ENCODE measurements around the gene CBX7. TPM values are rescaled to one million over a fixed set of nuclear protein-coding genes. Genes with fewer than 3 reads are reported as not detected.

The CBX7 gene
- total and polyA plus RNA-seq, 8 donors = 17.2 to 44.0 (median 25.1) TPM

DNA sequence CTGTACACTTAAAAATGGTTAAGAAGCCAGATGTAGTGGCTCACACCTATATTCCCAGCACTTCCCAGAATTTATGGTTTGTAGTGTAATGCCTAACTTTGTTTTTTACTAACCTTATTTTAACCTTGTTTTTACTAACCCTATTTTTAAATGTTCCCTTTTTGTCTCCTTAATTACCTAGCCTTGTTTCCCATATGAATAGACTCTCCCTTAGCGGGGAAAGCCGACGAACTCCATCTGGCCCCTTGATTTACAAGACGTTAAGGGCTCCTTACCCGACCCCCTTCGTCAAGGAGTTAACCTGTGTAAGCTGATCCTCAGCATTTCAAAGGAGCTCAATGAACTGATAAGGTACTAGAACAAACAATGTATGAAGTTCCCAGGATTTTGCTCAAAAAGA, 38.4 kb downstream of the CBX7 start:
- ATAC-seq (no peak), DNase-seq (no peak), FAIRE-seq (no peak)
- no peaks in the 10 kb centered on the region for H3K36me3 ChIP-seq
- TF ChIP-seq, protein P1, sequence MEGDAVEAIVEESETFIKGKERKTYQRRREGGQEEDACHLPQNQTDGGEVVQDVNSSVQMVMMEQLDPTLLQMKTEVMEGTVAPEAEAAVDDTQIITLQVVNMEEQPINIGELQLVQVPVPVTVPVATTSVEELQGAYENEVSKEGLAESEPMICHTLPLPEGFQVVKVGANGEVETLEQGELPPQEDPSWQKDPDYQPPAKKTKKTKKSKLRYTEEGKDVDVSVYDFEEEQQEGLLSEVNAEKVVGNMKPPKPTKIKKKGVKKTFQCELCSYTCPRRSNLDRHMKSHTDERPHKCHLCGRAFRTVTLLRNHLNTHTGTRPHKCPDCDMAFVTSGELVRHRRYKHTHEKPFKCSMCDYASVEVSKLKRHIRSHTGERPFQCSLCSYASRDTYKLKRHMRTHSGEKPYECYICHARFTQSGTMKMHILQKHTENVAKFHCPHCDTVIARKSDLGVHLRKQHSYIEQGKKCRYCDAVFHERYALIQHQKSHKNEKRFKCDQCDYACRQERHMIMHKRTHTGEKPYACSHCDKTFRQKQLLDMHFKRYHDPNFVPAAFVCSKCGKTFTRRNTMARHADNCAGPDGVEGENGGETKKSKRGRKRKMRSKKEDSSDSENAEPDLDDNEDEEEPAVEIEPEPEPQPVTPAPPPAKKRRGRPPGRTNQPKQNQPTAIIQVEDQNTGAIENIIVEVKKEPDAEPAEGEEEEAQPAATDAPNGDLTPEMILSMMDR (IDR thresholded peaks at IDR 0.05) = no peak
- H3K9me3 ChIP-seq = no peaks in the 10 kb centered on the region
- 38 to 41% methylated on average over 6 of the region's 6 CpGs for WGBS, 2 donors
- H3K27ac ChIP-seq = no peak overlapping the region
- H3K4me3 ChIP-seq = no peak overlapping the region
- H3K4me1 ChIP-seq = no peaks in the 10 kb centered on the region
- peaks cover 0 to 3% (median 0%) of the 10 kb centered on the region in 4 donors for H3K27me3 ChIP-seq
- intact Hi-C loops (cut with DNase I) = loop anchor here in 2 of 3 donors (10.0 kb wide), 2 partner anchors 109 to 249 kb away; no protein-coding TSS in a partner anchor

DNA sequence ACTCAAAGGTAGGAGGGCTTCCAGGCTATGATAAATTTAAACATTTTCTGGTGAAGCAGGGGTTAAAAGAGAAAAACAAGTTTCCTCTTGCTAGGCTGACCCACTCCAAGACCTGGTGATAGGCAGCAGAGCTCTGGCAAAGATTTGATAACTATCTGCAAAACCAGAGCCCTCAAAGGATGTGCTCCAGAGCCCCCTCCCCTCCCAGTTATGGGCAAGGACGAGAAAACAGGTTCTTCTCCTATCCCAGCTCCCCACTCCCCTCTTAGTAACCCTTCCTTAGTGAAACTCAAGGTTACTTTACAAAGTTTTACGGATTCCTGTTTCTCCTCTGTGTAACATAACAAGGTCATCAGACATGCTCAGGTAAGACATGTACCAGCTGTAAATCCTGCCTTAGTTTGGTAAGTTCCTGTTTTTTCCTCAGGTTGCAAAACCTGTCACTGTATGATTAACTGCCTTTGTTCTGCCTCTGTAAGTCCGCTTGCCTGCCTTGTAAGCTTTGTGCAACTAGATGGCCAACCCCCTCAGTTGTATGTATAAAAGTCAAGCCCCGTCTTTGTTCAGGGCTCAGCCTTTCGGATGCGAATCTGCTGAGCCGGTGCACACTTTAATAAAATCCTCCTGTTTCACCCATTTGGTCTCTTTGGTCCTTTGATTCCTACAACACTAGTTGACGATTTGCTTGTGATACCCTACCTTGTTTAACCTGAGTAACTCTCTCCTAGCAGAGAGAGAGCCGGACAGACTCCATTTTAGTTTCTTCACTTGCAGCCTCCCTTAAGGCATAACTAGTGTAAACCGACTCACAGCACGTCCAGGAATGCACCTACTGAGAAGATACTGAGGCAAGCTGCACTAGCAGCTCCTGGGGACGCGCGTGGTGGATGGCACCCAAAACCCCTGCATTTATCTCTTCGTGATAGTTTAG, 41.6 kb downstream of the CBX7 start:
- WGBS, 2 donors = 65 to 73% methylated on average over 15 of the region's 15 CpGs
- TF ChIP-seq, protein P1 (IDR thresholded peaks at IDR 0.05) = no peak
- ATAC-seq (peak in 1 of 4 donors; percentile 62), DNase-seq (no peak), FAIRE-seq (no peak)
- Histone ChIP-seq H3K9me3 (no peaks in the 10 kb centered on the region), H3K4me1 (no peaks in the 10 kb centered on the region), H3K36me3 (no peaks in the 10 kb centered on the region), H3K4me3 (no peak overlapping the region), H3K27me3 (no peaks in the 10 kb centered on the region), H3K27ac (peak overlapping the region in 1 of 4 donors; percentile 19)
- intact Hi-C loops (cut with DNase I) = loop anchor here in 2 of 3 donors (10.0 kb wide), 2 partner anchors 106 to 246 kb away; no protein-coding TSS in a partner anchor

DNA sequence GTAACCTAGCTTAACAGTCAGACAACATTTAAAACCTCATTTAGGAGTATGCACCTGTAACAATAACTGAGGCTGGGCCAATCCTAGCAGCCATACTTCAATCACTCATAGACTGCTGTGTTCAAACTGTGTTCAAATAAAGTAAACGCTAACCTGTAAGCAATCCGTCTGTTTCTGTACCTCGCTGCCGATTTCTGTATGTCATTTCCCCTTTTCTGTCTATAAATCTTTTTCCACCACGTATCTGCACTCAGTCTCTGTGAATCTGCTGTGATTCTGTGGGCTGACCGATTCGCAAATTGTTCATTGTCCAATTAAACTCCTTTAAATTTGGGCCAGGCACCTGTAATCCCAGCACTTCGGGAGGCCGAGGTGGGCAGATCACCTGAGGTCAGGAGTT, 43.1 kb downstream of the CBX7 start:
- Histone ChIP-seq H3K36me3 (no peaks in the 10 kb centered on the region), H3K4me1 (no peaks in the 10 kb centered on the region), H3K9me3 (no peaks in the 10 kb centered on the region), H3K27me3 (no peaks in the 10 kb centered on the region), H3K4me3 (no peak overlapping the region), H3K27ac (no peak overlapping the region)
- WGBS, 2 donors = 83 to 84% methylated on average over 9 of the region's 9 CpGs
- DNase-seq (no peak), ATAC-seq (no peak), FAIRE-seq (no peak)
- TF ChIP-seq, protein P1 (IDR thresholded peaks at IDR 0.05) = no peak
- intact Hi-C loops (cut with DNase I) = no loop called here

DNA sequence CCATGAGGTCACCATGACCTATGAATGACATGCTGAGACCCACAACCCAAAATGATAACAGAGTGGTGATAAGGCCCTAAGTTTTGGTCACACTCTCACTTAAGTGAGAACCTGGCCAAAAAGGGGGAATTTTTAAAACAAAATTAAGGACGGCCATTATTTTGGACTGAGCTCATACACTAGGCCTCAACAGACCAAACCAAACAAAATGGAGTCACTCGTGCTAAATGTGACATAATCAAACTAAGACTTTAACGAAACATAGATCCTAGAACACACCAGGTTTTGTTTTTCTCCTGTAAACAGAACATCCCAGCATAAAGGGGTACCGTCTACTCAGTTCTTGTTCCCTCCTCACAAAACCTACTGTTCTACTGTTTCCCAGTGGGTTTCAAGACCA, 44.0 kb downstream of the CBX7 start:
- WGBS, 2 donors = 87 to 92% methylated on average over 4 of the region's 4 CpGs
- TF ChIP-seq, protein P1 (IDR thresholded peaks at IDR 0.05) = no peak
- Histone ChIP-seq H3K4me3 (no peak overlapping the region), H3K27me3 (no peaks in the 10 kb centered on the region), H3K9me3 (no peaks in the 10 kb centered on the region), H3K27ac (no peak overlapping the region), H3K4me1 (no peaks in the 10 kb centered on the region), H3K36me3 (no peaks in the 10 kb centered on the region)
- DNase-seq = no peak
- intact Hi-C loops (cut with DNase I) = no loop called here
- no peak for ATAC-seq
- no peak for FAIRE-seq

DNA sequence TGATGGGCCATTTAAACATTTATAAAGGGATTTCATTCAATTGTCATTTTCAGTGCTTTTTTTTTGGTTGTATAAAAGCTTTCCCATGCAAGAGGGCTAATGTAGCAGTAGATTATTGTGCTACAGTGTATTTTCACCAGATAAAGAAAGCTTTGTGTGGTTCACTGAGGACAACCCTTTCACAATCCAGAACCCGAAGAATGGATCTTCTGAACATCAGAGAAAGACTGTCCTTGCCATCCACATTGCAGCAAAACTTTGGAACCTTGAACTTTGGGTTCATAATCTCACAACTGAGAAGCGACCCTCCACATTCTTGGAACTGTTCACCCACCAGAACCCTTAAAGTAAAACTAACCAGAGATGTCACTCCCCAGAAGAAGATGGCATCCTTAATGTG, 46.2 kb downstream of the CBX7 start:
- intact Hi-C loops (cut with DNase I) = no loop called here
- Histone ChIP-seq H3K4me1 (no peaks in the 10 kb centered on the region), H3K4me3 (no peak overlapping the region), H3K27me3 (no peaks in the 10 kb centered on the region), H3K27ac (no peak overlapping the region), H3K9me3 (no peaks in the 10 kb centered on the region), H3K36me3 (no peaks in the 10 kb centered on the region)
- TF ChIP-seq, protein P1 (IDR thresholded peaks at IDR 0.05) = no peak
- DNase-seq (no peak), ATAC-seq (no peak), FAIRE-seq (no peak)
- WGBS, 2 donors = 54 to 63% methylated on average over 2 of the region's 2 CpGs
